SK-N-SH (cell line): ENCODE results near the gene CHID1.

Source experiments
- EP300 ChIP-seq, 2 experiments: IDR thresholded peaks; 2 replicates each; pipeline versions ENCODE4 v1.4.0 to v1.6.1; 2012; ENCODE audit warnings: borderline replicate concordance in 1 of 2, low read depth in 1 of 2, low read length in 1 of 2
- EZH2phosphoT487 ChIP-seq: fragments of 200-600 bp; sonication (generic); IDR thresholded peaks from 2 replicates; pipeline ENCODE4 v1.6.1; 2017; ENCODE audit warnings: low read depth, mixed run types, mild to moderate bottlenecking, antibody characterized with exemption, moderate library complexity, borderline replicate concordance
- IRF3 ChIP-seq: fragments of 150-350 bp; IDR thresholded peaks from 2 replicates; pipeline ENCODE4 v1.6.1; 2016; ENCODE audit warnings: mild to moderate bottlenecking, low read depth, low read length
- NRF1 ChIP-seq: IDR thresholded peaks from 2 replicates; pipeline ENCODE4 v1.6.1; 2012; ENCODE audit warnings: low read depth, mild to moderate bottlenecking, low read length
- REST ChIP-seq: IDR thresholded peaks from 2 replicates; pipeline ENCODE4 v1.6.1; 2012; ENCODE audit warnings: mild to moderate bottlenecking, low read depth, low read length, moderate library complexity
- USF2 ChIP-seq: fragments of 150-350 bp; IDR thresholded peaks from 2 replicates; pipeline ENCODE4 v1.6.1; 2017; ENCODE audit warnings: antibody characterized with exemption, low read length, low read depth, borderline replicate concordance
- TF ChIP-seq, protein P1 (sequence below): fragments of 200-600 bp; sonication (generic); IDR thresholded peaks from 2 replicates; pipeline ENCODE4 v1.6.1; 2017; ENCODE audit warnings: antibody characterized with exemption, mild to moderate bottlenecking, moderate library complexity
- TF ChIP-seq, protein P2 (sequence below): IDR thresholded peaks from 2 replicates; pipeline ENCODE4 v1.4.0; 2012; ENCODE audit warnings: low read depth
- TF ChIP-seq, protein P3 (sequence below): IDR thresholded peaks from 2 replicates; pipeline ENCODE4 v1.4.0; 2012; ENCODE audit warnings: low read depth, borderline replicate concordance

GRCh38 chr11:934527-934926, 23.9 kb upstream of the CHID1 start:
- TF ChIP-seq NRF1 (no peak), EZH2phosphoT487 (no peak), USF2 (no peak), REST (no peak), IRF3 (no peak), EP300 (IDR thresholded peaks at IDR 0.05; ENCODE audit: borderline replicate concordance in 1 of 2, low read depth in 1 of 2, low read length in 1 of 2) (no peak)
- TF ChIP-seq, protein P1, sequence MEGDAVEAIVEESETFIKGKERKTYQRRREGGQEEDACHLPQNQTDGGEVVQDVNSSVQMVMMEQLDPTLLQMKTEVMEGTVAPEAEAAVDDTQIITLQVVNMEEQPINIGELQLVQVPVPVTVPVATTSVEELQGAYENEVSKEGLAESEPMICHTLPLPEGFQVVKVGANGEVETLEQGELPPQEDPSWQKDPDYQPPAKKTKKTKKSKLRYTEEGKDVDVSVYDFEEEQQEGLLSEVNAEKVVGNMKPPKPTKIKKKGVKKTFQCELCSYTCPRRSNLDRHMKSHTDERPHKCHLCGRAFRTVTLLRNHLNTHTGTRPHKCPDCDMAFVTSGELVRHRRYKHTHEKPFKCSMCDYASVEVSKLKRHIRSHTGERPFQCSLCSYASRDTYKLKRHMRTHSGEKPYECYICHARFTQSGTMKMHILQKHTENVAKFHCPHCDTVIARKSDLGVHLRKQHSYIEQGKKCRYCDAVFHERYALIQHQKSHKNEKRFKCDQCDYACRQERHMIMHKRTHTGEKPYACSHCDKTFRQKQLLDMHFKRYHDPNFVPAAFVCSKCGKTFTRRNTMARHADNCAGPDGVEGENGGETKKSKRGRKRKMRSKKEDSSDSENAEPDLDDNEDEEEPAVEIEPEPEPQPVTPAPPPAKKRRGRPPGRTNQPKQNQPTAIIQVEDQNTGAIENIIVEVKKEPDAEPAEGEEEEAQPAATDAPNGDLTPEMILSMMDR, result no peak
- TF ChIP-seq, protein P2, sequence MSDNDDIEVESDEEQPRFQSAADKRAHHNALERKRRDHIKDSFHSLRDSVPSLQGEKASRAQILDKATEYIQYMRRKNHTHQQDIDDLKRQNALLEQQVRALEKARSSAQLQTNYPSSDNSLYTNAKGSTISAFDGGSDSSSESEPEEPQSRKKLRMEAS, result no peak
- TF ChIP-seq, protein P3, sequence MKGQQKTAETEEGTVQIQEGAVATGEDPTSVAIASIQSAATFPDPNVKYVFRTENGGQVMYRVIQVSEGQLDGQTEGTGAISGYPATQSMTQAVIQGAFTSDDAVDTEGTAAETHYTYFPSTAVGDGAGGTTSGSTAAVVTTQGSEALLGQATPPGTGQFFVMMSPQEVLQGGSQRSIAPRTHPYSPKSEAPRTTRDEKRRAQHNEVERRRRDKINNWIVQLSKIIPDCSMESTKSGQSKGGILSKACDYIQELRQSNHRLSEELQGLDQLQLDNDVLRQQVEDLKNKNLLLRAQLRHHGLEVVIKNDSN, result no peak
